Inflammatory macrophage (primary cell): Measurements from ENCODE around the gene LRRC45.

Source experiments
- DNase-seq, 2 donors: peaks; one replicate each; pipeline ENCODE4 v3.0.0-alpha.2; 2020 to 2022

Gene LRRC45

DNA sequence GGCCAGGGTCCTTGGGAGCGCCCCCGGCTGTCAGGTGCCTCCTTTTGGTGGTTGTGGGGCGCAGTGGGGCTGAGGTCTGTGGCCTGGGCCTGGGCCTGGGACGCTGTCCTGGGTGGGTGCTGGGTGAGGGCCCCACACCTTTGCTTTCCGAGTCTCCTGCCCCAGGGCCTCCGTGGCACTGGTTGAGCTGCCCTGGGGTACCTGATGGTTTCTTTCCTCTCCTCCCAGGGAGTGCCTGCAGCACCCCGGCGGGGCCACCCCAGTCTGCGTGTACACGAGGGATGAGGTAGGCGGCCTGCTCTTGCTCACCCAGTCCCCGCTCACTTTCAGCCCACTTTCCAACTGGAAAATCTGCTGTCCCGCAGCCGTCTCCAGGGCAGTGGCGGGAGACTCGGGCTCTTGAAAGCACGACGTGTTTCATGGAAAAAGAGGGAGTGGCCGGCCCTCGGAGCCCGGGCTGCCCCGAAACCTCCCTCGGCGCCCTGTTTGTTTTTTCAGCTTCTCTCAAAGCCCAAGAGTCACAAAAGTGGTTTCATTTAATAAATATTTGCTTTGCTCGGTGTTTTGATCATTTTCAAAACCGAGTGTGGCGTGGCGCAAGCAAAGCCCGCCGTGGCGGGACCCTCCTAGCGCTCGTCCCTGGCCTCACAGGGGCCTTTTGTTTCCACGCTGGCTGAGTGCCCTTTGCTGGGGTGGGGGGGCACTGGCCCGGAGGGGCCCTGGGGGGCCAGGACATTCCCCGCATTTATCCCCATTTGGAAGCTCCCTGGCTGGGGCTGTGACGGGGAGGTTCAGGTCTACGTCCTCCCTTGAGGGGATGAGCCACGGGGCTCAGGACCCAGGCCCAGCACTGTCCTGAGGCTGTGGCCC, 28.3 kb upstream of the LRRC45 start:
- no peak for DNase-seq

DNA sequence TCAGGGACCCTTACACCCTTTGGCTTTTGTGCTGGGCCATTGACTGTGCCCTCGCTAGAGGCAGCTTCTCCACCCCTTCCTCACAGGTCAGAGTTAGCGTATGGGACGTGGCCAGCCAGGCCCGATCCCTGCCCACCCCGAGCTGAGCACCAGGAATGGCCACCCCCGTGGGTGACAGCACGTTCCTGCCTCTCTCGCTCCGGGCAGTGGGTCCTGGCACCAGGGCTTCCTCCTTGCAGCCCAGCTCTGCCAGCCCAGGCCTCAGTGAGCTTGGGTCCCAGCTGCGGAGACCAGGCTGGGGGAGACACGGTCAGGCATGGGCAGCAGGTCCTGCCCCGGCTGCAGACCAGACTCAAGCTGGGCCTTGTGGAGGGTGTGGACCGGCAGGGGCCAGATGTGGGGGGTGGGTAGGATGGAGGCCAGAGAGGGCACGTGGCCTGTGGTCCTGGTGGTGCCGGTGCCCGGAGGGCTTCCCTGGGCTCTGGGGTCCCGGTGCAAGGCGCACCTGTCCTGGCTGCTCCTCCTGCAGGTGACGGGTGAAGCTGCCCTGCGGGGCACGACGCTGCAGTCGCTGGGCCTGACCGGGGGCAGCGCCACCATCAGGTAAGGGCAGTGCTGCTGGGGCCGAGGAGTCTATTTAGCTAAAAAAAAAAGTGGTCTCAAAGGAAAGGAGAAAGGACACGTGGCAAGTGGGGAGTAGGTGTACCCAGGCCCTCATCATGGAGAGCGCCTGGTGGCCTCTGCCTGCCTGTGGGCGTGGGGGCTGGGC, 27.5 kb upstream of the LRRC45 start:
- no peak for DNase-seq

DNA sequence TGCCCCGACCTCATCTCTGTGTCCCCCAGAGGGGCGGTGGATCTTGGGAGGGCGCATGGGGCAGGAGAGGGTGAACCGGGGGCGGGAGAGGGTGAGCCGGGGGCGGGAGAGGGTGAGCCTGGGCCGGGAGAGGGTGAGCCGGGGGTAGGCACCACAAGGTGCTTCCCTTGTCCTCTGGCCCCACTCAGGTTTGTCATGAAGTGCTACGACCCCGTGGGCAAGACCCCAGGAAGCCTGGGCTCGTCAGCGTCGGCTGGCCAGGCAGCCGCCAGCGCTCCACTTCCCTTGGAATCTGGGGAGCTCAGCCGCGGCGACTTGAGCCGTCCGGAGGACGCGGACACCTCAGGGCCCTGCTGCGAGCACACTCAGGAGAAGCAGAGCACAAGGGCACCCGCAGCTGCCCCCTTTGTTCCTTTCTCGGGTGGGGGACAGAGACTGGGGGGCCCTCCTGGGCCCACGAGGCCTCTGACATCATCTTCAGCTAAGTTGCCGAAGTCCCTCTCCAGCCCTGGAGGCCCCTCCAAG, 26.8 kb upstream of the LRRC45 start:
- no peak for DNase-seq

DNA sequence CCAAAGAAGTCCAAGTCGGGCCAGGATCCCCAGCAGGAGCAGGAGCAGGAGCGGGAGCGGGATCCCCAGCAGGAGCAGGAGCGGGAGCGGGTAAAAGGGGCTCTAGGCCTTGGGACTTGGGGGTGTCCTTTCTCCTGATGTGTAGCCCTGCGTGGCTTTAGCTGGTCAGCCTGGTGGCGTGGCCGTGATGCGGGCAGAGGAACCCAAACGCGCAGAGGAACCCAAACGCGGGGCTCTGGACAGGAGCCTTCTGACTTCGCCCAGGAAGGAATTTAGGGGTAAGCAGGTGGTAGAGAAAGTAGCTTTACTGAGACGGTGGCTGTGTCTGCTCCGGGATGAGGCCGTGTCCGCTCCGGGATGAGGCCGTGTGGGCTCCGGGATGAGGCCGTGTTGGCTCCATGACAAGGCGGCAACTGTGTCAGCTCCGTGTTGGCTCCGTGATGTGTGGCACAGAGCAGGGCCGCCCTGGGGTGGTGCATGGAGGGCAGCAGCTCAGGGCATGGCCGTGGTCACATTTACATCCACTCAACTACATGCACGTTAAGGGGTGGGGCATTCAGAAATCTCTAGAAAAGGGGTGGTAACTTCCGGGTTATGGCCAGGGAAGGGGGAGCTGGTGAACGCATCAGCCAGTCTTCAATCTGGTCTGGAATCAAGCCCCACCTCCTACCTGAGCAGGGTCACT, 26.2 kb upstream of the LRRC45 start:
- no peak for DNase-seq

DNA sequence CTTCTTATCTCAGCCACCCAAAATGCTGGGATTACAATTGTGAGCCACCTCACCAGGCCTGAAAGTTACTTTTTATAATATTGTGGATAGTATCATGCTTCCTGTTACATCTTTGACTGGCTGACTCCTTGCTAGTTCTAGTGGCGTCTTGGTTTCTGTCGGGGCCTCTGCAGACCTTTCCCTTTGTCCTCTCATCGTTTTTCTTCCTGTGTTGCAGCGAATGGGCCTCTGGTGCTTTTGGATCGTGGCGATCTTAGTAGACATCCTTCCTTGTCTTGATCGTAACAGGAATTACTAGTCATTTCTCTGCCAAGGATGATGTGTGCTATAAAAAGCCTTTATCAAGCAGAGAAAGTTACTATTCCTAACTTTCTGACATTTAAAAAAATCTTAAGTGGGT, 24.9 kb upstream of the LRRC45 start:
- DNase-seq: no peak

DNA sequence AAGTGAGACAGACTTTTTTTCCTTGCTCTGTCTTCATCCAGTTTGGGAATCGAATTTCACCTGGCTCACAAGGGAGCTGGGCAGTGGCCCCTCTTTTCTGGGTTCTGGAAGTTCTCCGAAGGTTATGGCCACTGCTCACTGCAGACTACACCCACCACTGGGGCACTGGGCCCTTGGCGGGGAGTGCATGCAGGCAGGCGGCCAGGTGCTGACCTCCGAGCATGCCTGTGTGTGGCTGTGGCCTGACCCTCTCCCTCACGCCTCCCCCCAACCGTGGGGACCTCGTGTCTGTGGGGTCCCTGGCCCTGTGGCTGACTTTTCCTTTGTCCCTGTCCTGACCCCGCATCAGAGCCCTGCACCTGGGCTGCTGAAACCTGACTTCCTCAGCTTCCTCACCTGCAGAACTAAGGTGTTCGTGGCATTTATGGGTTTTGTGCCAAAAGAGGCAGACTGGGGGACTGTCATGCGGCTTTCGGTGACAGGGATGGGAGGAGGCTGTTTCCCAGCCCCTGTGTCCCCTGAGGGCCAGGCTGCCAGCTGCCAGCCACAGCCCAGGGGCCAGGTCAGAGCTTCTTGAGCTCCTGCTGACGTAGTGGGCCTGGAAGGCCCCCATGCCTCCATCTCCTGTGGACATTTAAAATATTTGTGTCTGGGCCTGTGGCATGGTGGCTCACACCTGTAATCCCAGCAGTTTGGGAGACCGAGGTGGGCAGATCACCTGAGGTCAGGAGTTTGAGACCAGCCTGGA, 24.2 kb upstream of the LRRC45 start:
- no peak for DNase-seq

DNA sequence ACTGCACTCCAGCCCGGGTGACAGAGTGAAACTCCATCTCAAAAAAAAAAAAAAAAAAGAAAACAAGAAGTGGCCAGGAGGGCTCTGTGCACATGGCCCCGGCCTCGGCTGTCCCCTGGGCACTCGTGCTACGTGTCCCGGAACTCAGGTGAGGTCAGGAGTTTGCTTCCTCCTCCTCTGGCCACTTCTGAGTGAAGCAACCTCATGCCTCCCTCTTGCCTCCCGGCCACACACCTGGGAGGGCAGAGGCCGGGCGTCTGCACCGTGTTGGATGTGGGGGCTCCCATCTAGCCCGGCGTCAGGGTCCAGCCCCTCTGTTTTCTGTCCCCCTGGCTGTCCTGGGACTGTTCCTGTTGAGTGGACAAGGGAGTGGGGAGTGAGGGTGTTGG, 23.5 kb upstream of the LRRC45 start:
- DNase-seq: no peak

DNA sequence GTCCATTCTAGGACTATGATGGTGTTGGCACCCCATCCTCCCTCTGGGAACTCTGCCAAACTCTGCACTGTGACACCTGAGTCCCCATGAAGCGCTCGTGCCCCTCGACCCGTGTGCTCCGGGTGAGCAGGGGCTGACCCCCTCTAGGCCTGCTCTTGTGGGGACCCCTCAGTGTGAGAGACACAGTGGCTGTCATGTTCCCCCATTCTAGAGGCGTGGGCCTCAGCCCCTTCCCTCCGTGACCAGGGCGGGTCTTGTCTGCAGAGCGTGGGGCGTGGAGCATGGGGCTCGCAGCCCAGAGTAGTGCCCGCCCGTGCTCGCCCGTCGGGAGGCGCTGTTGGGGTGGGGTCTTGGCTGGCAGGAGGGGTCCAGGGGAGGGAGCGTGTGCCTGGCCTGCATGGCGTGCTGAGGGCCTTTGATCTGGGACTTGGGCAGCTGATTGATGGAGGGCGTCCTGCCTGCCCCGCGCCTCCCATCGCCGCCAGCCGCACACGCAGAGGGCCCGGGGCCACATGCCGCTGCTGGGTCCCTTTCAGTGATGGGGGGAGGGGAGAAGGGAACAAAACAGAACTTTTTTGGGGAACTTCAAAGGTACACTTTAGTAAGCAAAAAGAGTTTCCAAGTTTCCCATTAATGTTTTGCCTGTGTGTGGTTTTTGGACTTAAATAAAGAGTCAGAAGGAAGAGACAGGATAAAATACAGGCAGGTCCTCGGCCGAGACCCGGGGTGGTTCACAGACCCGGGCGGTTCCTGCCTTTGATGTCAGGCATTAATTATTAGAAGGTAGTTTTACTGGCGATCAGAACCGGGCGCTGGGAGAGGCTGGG, 22.9 kb upstream of the LRRC45 start:
- DNase-seq: no peak

DNA sequence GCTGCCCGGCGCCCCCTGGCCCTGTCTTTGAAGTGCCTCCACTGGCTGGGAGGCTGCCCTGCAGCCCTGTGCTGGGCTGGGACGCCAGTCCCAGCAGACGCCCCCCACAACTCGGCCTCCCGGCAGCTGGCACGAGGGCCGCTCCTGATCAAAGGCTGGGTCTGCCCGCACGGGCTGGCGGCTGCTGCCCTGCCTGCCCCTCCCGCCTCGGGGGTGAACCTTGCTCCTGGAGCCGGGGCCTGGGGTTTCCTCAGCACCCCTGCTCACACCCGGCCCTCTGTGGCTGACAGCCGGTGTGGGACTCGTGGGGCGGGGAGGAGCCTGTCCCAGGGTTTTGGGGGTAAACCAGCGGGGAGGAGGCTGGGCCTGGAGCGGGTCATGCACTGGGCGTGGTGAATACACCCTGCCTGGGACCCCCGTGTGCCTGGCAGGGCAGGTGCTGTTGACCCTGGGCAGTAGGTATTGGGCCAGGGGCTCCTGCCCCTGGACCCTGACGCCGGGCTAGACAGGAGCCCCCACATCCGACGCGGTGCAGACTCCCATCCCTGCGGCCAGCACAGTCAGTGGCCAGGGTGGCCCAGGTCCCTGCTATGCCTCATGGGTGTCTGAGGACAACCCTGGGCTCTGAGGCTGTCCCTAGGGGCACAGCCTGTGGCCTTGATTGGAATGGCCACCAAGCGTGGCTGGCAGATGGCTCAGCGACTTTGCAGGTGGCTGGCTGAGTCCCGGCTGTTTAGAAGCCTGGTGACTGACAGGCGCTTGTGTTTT, 22.1 kb upstream of the LRRC45 start:
- DNase-seq: no peak

DNA sequence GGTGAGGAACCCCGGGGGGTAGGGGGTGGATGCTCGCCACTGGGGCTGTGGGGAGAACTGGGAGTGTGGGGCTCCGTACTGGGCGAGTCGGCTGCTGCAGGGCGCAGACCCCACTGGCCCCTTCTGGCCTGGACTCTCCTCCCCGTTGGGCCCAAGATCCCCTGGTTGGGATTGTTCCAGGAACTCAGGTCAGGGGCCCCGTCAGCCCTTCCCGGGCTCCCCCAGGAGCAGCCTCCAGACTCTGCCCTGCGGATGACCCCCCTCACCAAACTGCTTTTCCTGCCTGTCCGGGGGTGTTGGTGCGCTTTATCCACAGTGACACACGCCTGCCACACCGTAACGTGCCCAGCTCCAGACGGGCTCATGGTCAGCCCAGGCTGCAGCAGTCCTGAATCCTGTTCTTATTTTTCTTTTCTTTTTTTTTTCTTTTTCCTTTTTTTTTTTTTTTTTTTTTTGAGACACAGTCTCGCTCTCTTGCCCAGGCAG, 21.5 kb upstream of the LRRC45 start:
- no peak for DNase-seq

DNA sequence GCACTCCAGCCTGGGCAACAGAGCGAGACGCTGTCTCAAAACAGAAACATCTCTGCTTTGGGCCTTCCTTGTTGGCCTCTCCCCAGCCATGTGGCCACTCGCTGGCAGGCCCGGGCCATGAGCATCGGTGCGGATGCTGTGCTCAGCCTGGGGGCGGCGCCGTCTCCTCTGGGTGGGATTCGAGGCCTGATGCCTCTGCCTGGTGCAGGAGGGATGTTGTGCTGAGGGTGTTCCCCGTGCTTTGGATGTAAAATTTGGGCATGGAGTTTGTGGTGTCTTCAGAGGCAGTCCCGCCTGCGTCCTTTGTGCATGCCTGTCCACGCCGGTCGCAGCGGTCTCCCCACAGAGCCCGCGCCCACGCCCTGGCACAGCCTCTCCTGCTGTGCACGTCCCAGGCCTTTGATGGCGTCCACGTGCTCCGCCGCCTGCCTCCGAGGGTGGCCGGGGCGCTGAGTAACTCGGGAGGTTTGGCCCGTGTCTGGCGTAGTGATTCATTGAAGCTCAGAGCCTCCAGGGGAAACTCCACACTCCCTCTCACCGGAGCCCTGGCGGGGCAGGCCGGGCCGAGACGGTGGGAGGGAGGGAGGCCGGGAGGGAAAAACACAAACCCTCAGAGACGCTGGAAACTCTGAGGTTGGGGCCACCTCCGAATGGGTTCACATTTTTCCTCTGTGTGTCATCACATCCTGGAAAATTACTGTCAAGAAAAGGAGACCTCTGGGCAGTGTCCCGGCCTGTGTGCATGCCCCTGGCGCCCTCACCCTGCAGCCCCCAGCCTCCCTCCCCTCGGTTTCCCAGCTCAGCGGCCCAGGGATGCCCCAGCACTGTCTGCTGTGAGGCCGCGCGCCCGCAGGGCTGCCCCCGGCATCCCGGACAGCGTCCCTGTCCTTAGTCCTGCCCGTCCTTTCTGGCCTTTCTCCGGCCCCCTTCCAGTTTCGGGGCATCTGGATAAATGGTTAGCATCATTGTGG, 19.4 kb upstream of the LRRC45 start:
- no peak for DNase-seq

DNA sequence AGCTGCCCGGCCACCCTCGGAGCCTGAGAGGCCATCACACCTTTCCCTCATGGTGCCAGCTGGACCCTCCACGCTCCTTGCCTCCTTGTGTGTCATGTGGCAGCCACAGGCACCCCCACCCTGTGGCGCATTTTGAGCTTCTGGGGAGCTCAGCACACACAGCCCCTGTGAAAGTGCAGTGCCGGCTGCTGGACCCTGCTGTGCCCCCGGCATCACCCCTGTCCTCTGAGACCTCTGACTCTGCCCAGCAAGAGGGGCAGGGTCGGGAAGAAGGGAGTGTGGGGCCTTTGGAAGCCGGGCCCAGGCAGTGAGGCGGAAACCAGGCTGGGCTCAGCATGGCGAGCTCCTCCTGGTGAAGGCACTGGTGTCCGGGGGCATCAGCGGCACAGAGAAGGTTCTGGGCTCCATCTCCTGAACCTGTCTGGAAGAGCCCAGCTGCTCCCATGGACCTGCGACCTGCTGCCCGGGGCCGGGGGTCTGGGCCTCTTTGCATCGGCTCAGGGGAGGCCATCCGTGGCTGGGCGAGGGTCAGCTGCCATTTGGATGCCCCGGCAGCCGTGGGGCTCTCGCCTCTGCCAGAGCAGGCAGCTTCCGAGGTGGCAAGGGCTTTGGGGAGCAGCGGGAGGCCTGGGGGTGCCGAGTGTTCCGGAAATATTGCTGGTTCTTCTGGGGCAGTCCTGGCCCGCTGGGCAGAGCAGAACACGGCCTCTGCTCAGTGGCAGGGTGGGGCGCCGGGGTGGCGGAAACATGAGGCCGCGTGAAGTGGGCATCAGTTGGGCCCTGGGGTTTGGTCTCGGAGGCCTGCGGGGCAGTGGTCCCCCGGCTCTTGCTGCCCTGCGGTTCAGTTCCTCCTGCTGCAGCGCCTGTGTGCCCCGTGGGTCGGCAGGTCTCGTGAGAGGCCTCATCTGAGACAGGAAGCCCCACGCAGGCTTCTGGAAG, 18.3 kb upstream of the LRRC45 start:
- DNase-seq: no peak

DNA sequence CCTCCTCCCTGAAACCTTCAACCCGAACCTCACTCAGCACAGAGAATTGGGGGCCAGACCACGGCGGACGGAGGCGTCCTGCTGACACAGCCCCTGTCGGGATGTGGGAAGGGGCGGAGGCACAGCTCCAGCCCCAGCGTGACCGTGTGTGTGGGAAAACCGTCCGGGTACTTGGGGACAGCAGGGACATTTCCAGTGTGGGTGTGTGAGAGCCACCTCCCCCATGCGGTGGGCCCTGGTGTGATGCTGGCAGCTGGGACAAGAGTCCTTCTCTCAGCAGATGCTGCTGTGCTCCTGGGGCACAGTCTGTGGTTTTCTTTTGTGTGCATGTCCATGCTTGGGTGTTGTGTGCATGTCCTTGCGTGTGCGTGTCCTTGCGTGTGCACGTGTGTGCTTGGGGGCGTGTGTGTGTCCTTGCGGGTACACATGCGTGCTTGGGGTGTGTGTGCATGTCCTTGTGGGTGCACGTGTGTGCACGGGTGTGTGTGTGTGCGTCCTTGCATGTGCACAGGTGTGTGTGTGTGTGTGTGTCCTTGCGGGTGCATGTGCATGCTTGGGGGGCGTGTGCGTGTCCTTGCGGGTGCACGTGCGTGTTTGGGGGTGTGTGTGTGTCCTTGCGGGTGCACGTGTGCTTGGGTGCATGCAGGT, 17.3 kb upstream of the LRRC45 start:
- no peak for DNase-seq

DNA sequence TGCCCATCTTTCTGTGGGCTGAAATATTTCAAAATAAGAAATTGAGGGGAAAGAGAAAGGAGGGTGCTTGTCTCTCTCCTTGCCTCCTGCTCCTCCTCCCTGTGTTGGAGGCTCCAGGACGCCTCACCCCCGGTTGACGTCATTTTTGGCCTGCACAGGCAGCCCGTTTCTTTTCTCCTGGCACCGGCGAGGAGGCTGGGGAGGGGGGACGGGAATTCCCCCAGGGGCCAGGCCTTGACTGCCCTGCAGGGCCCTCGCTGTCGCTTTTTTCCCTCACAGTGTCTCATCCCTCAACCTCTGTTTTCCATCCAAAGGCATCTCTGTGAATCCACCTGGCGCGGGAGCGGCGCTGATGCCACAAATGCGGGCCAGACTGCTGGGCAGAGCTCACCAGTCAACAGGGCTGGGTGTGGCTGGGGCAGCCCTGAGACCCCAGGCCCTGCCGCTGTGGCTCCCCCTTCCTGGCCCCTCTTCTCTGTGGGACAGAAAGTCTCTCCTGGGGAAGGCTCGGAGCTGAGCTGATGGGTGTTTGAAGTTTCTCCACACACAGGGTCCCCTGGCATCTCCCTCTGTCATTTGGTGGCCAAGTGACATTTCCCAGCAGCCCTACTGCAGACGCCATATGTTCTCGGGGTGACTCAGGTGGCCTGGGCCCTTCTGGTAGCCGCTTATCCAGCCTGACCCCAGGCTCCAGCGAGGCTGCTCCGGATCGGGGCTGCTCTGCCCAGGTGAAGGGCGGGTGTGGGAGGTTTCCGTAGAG, 16.5 kb upstream of the LRRC45 start:
- no peak for DNase-seq

DNA sequence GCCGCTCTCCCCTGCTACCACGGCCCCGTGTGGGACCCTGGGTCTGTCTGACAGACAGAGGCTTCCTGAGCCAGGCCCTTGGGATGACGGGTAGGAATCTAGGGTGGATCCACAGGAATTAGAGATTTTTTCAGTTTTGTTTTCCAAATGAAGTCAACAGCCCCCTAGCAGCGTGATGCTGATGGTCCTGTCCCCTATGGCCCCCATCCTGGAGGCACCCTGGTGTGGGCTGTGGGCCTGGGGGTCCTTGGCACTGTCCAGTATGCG, 15.9 kb upstream of the LRRC45 start:
- DNase-seq: no peak

DNA sequence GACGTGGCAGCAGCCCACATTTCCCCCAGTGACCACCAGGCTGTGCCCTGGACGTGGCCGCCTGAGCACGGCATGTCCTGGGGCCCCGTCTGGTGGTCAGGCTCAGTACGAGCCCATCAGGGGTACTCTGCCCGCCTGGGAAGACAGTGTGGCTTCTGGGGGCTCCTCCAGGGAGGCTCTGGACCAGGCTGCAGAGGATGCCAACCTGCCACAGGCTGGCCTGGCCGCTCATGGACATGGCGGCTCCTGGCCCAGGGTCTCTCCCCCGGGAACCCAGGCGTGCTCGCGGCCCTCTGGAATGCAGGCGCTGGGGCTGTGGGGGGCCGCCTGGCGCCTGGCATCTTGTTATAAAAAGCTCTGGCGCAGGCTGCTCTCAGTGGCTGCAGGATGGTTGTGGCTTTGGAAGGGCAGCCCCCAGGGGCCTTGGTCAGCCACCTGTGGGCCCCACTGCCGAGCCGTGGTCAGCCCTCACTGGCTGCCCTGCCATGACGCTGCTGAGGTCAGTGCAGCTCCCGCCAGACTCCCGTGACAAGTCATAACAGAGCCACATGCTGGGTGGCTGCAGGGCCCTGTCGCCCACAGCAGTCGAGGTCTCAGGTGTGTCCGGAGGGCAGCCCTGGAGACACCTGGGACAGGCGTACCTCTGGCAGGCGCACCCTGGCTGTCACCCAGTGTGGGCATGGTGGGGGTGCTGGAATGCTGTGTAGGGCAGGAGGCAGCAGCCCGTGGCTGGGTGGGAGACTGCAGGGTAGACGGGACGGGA, 15.4 kb upstream of the LRRC45 start:
- DNase-seq: no peak
